GM21786 (cell line): Measurements from ENCODE around the gene ANTKMT.

ENCODE experiments used
- ATAC-seq: cut with Tn5 transposase; IDR thresholded peaks from one replicate; pipeline ENCODE4 v1.9.1; 2021; ENCODE audit not compliant: unreplicated experiment

The ANTKMT gene

DNA sequence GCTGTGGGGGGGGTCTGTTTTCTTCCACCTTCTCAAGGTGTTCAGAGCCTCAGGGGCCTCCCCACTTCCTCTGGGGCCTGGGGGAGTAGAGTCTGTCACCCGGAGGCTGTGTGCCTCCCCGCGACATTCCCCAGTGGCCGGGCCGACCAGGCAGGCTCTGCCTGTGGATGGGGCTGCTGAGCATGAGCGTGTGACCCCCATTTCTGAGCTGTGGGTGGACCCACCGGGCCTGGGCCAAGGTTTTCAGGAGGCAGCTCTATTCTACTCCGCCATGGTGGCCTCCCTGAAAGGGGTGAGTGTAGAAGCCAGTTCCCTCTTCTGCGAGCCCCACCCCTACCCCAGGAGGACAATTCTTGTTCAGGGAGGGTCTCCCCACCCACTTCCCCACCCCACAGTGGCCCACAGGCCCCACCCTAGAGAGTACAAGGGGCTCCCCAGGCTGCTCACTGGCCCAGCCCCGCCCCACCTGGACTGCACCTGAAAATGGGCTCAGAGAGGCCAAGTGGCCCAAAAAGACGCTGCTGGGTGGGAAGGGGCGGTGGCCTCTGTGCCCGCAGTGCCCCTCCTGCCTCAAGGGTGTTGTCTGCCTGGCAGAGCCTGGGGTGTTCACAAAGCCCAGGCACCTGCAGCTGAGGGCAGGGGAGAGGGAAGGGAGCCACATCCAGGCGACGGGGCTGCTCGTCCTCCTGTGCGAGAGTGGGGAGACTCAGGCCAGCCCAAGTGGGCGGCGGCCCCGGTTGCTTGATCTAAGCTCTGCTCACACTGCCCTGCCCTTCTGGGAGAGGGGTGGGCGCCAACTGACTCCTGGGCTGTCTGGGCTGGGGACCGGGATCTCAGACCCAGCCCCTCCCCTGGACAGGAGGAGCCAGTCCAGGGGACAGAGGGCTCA lies 40.9 kb downstream of the ANTKMT start:
- no peak for ATAC-seq

DNA sequence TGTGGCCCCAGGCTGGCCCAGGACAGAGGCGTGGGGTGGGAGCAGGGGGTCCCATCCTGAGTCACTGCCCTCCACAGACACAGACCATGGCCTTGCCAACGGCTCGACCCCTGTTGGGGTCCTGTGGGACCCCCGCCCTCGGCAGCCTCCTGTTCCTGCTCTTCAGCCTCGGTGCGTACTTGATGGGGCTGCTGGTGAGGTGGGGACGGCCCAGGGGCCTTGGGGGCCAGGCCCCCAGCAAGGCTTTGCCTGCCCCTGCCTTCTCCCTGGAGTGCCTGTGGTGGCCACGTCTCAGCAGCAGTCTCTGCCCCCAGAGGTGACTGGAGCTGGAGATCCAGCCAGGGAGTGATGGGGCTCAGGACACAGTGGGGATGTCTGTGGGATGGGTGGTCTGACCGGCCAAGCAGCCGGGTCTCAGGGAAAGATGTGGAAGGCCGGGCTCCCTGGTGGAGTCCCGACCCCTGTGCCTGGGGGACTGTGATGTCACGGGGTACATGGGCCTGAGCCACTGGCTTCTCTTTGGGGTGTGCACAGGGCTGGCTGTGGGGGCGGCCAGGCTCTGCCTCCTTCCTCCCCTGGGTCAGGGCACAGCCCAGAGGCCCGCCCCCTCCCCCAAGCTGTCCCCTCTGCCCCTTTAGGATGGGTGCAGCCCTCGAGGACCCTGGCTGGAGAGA lies 41.8 kb downstream of the ANTKMT start:
- no peak for ATAC-seq

DNA sequence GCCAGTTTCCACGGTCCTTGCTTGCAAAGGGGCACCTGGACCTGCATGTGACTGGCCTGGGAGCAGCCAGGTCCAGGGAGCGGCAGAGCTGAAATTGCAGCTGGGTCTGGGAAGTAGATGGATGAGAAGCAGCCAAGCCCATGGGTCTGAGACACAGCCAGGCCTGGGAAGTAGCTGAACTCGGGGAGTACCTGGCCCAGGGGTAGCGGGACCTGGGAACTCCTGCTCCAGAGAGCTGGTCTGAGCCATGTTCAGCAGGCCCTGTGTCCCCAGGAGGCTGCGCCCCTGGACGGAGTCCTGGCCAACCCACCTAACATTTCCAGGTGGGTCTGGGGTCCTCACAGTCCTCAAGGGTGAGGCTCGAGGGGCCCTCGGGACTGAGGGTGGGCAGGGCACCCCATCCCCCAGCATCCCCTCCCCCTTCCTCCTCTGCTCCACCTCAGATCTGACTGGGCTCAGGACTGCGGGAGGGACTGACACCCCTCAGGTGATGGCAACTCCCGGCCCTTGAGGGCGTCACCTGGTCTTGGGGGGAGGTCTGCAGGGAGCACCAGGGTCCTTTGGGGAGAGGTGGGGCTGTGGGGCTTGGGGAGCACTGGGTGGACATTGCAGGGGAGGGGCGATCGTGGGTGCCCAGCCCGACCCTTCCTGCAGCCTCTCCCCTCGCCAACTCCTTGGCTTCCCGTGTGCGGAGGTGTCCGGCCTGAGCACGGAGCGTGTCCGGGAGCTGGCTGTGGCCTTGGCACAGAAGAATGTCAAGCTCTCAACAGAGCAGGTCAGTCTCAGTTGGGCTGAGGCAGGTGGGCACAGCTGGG lies 42.6 kb downstream of the ANTKMT start:
- ATAC-seq = no peak

DNA sequence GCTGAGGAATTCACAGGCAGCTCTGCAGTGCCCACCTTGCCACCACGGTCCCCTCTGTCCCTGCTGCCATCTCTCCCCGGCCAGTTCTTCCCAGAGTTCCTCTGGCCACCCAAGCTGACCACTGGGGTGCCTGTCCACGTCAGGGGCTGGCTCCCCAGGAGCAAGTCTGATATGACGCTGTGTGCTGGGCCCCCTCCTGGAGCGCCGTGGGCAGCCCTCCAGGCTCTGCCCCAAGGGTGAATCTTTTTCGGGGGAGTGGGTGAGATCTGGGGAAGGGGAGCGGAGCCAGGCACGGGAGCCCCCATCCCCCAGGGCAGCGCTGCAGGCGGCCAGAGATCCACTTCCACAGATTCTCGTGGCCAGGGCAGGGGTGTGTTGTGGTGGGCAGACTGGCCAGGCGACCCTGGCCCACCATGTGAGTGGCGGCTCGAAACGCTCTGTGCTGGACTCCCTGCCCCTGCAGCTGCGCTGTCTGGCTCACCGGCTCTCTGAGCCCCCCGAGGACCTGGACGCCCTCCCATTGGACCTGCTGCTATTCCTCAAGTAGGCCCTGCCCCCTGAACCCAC lies 43.3 kb downstream of the ANTKMT start:
- no peak for ATAC-seq

DNA sequence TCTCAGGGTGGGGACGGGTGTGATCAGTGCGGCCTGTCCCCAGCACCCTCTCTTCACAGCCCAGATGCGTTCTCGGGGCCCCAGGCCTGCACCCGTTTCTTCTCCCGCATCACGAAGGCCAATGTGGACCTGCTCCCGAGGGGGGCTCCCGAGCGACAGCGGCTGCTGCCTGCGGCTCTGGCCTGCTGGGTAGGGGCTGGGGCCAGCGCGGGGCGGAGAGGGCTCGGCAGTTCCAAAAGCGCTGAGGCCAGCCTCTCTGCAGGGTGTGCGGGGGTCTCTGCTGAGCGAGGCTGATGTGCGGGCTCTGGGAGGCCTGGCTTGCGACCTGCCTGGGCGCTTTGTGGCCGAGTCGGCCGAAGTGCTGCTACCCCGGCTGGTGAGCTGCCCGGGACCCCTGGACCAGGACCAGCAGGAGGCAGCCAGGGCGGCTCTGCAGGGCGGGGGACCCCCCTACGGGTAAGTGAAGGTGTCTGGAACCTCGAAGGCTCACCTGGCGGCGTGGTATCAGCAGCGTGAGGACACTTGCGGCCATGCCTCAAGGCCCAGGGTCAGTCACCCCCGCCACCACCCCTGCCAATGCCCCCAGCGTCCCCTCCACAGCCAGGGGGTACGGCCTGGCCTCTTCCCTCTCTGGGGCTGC lies 44.0 kb downstream of the ANTKMT start:
- ATAC-seq = no peak

DNA sequence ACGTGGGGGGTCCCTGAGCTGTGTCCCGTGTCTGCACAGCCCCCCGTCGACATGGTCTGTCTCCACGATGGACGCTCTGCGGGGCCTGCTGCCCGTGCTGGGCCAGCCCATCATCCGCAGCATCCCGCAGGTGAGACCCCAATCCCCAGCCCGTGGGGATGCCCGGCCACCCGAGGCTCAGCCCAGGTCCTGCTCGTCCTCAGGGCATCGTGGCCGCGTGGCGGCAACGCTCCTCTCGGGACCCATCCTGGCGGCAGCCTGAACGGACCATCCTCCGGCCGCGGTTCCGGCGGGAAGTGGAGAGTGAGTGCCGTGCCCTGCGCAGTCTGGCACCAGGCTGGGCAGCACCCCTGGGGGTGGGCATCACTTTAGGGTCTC lies 44.5 kb downstream of the ANTKMT start:
- no peak for ATAC-seq

DNA sequence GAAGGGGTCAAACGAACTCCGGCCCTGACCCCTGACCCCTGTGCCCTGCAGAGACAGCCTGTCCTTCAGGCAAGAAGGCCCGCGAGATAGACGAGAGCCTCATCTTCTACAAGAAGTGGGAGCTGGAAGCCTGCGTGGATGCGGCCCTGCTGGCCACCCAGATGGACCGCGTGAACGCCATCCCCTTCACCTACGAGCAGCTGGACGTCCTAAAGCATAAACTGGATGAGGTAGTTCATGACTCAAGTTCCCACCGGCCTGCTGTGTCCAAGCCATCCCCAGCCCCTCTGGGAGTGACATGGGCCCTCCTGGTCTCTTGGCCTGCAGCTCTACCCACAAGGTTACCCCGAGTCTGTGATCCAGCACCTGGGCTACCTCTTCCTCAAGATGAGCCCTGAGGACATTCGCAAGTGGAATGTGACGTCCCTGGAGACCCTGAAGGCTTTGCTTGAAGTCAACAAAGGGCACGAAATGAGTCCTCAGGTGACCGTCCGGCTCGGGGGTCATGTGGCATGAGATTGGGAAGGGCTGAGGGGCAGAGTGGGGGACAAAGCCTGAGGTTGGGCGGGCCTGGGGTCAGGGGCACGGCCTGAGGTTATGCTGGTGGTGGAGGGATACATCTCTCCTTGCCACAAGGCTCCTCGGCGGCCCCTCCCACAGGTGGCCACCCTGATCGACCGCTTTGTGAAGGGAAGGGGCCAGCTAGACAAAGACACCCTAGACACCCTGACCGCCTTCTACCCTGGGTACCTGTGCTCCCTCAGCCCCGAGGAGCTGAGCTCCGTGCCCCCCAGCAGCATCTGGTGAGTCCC lies 45.3 kb downstream of the ANTKMT start:
- no peak for ATAC-seq

DNA sequence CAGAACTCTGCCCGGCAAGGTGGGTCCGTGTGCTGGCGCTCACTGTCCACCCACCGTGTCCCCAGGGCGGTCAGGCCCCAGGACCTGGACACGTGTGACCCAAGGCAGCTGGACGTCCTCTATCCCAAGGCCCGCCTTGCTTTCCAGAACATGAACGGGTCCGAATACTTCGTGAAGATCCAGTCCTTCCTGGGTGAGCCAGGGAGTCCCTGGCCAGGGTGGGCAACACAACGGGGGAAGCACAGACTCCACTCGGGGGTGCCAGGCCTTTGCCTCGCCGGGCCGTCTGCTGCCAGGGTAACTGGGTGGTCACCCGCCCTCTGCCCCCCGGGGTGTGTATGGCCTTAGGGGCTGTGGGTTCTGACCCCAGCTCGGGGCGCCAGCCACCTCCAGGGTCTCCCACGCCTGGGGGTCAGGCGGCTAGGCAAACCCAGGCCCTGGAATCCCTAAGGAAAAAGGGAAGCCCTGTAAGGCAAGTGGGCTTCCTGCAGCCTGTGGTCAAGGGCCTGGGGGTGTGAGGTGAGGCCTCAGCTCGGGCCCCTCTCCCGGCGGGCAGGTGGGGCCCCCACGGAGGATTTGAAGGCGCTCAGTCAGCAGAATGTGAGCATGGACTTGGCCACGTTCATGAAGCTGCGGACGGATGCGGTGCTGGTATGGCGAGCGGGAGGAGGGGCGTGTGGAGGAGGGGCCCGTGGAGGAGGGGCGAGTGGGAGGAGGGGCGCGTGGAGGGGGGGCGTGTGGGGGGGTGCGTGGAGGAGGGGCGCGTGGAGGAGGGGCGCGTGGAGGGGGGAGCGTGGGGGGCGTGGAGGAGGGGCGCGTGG lies 46.1 kb downstream of the ANTKMT start:
- no peak for ATAC-seq

DNA sequence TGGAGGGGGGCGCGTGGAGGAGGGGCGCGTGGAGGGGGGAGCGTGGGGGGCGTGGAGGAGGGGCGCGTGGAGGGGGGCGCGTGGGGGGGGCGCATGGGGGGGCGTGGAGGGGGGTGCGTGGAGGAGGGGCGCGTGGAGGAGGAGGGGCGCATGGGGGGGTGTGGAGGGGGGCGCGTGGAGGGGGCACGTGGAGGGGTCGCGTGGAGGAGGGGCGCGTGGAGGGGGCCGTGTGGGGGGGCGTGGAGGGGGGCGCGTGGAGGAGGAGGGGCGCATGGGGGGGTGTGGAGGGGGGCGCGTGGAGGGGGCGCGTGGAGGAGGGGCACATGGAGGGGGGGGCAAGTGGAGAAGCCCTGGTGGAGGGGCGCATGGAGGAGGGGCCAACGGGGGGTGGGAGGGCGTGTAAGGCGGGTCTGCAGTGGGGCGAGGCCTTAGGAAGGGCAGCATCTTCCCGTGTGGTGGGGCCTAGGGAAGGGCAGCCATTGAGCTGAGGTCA lies 46.8 kb downstream of the ANTKMT start:
- no peak for ATAC-seq

DNA sequence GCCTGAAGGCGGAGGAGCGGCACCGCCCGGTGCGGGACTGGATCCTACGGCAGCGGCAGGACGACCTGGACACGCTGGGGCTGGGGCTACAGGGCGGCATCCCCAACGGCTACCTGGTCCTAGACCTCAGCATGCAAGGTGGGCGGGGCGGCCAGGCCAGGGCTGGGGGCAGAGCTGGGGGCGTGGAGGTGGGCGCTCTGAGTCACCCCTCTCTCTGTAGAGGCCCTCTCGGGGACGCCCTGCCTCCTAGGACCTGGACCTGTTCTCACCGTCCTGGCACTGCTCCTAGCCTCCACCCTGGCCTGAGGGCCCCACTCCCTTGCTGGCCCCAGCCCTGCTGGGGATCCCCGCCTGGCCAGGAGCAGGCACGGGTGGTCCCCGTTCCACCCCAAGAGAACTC lies 47.5 kb downstream of the ANTKMT start:
- no peak for ATAC-seq

DNA sequence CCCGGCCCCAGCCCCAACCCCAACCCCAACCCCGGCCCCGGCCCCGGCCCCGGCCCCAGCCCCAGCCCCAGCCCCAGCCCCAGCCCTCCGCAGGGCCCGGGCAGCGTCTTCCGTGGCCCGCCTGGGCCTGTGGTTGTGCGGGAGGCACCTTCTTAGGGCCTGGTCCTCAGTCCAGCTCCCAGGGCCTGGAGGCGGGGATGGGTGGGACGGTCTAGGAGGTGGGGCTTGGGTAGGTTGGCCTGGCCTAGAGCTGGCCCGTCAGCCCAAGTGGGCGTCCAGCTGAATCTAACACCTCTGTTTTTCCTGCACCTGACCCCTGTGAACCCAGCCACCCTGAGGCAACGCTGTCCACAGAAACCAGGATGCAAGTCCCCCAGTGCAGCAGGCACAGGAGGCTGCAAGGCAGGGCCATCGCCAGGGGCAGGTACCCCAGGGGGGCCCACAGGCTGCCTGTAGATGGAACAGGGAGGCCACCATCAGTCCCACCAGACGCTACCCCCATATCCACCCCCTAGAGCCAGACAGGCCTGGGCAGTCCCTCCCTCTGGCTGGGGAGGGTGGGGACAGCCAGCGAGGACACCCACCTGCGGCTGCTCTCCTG lies 48.3 kb downstream of the ANTKMT start:
- no peak for ATAC-seq

DNA sequence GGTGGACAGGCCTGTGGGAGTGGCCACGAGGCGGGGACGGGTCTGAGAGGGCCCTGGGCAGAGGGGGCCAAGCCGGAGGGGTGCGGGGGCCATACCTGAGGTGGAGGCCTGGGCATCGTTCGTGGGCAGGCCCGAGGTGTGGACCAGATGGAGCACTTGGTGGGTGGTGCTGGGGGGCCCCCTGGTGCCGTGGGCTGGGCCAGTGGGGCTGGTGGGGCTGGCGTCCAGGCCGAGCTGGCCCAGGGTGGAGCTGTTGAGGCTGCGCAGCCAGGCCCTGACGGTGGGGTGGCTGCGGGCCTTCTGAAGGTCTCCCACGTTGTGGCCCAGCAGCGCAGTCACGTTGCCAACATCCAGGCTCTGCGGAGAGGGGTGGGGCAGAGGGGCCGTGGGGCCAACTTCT lies 49.0 kb downstream of the ANTKMT start:
- ATAC-seq = no peak

DNA sequence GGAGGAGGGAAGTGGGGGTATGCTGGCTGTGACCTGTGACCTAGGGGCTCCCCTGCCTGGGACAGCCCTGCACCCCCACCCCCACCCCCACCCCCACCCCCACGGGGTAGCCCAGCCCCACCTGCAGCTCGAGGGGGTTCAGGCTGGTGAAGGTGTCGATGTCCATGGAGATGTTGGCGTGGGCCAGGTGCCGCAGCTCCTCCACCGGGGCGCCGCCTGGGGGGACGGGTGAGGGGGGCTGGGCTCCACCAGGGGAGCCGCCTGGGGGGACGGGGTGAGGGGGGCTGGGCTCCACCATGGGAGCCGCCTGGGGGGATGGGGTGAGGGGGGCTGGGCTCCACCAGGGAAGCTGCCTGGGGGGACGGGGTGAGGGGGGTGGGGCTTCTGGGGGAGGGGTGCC lies 49.5 kb downstream of the ANTKMT start:
- ATAC-seq = no peak
